Bronchial epithelial cell (primary cell): ENCODE results near the gene LDLRAD3. TPM values are rescaled to one million over a fixed set of nuclear protein-coding genes. Genes with fewer than 3 reads are reported as not detected.

Experiments used
- DNase-seq: peaks from one replicate; pipeline ENCODE4 v3.0.0-alpha.2; 2010; ENCODE audit warnings: low read depth
- FAIRE-seq: peaks from 2 replicates; lab custom pipeline; 2011; peaks lifted over from hg19 to GRCh38; lab: Jason Lieb, UNC
- H3K27me3 ChIP-seq: 2 replicates; pipeline ENCODE4 v1.5.1; 2011; ENCODE audit warnings: low read length; ENCODE audit not compliant: control insufficient read depth, insufficient read depth
- H3K36me3 ChIP-seq: 2 replicates; pipeline ENCODE4 v1.5.1; 2011; ENCODE audit warnings: low read length; ENCODE audit not compliant: control insufficient read depth, insufficient read depth
- H3K4me3 ChIP-seq: 2 replicates; pipeline ENCODE4 v1.5.1; 2011; ENCODE audit warnings: mild to moderate bottlenecking, low read depth, low read length, control low read depth
- total RNA-seq: library from RNA; depleted of rRNA; stranded (reverse); fragments of >200 nt; gene quantifications from 2 replicates; pipeline ENCODE4 v1.2.1, GENCODE V29; 2014
- TF ChIP-seq, protein P1 (sequence below): IDR thresholded peaks from 2 replicates; pipeline ENCODE4 v1.5.1; 2011; ENCODE audit warnings: mild to moderate bottlenecking, moderate library complexity, low read length, control low read depth, inconsistent platforms; ENCODE audit not compliant: insufficient read depth, severe bottlenecking

The LDLRAD3 gene
- total RNA-seq, 1 donor from 2014 or later, result 4.7 TPM

DNA sequence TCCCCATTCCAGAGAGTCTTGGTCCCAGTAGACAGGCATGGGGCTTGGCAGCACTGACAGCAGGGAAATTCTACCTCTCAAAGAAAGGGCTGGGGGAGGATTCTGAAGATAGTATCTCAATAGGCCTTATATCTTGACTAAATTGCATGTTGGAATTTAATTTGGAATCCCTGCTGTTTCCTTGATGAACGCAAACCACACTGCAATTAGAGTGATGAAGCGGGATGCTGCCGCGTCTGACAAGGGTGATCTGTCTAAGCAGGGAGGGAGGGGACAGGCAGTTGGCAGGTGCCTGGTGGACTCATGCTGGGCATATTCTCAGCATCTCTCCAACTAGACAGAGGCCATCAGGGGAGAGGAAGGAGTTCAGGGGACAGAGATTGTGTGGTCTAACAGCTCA lies 296.9 kb downstream of the LDLRAD3 start:
- Histone ChIP-seq H3K36me3 (no peaks in the 10 kb centered on the region), H3K27me3 (no peaks in the 10 kb centered on the region), H3K4me3 (no peak overlapping the region)
- DNase-seq (no peak), FAIRE-seq (no peak)
- TF ChIP-seq, protein P1, sequence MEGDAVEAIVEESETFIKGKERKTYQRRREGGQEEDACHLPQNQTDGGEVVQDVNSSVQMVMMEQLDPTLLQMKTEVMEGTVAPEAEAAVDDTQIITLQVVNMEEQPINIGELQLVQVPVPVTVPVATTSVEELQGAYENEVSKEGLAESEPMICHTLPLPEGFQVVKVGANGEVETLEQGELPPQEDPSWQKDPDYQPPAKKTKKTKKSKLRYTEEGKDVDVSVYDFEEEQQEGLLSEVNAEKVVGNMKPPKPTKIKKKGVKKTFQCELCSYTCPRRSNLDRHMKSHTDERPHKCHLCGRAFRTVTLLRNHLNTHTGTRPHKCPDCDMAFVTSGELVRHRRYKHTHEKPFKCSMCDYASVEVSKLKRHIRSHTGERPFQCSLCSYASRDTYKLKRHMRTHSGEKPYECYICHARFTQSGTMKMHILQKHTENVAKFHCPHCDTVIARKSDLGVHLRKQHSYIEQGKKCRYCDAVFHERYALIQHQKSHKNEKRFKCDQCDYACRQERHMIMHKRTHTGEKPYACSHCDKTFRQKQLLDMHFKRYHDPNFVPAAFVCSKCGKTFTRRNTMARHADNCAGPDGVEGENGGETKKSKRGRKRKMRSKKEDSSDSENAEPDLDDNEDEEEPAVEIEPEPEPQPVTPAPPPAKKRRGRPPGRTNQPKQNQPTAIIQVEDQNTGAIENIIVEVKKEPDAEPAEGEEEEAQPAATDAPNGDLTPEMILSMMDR, result no peak

GRCh38 chr11:36241497-36241896 lies 297.6 kb downstream of the LDLRAD3 start:
- Histone ChIP-seq H3K27me3 (no peaks in the 10 kb centered on the region), H3K36me3 (no peaks in the 10 kb centered on the region), H3K4me3 (no peak overlapping the region)
- FAIRE-seq, result no peak
- DNase-seq, result no peak
- TF ChIP-seq, protein P1, result no peak

GRCh38 chr11:36243641-36244040 lies 299.8 kb downstream of the LDLRAD3 start:
- Histone ChIP-seq H3K36me3 (no peaks in the 10 kb centered on the region), H3K4me3 (no peak overlapping the region), H3K27me3 (peaks cover 2% of the 10 kb centered on the region)
- DNase-seq (no peak), FAIRE-seq (no peak)
- TF ChIP-seq, protein P1, result no peak

GRCh38 chr11:36247493-36247892 lies 303.6 kb downstream of the LDLRAD3 start:
- DNase-seq (no peak), FAIRE-seq (no peak)

GRCh38 chr11:36248436-36248835 lies 304.6 kb downstream of the LDLRAD3 start:
- TF ChIP-seq, protein P1, result no peak
- no peak for DNase-seq
- Histone ChIP-seq H3K4me3 (no peak overlapping the region), H3K36me3 (no peaks in the 10 kb centered on the region), H3K27me3 (peaks cover 2% of the 10 kb centered on the region)
- no peak for FAIRE-seq

More at GRCh38 chr11:36247493-36247892, 303.6 kb downstream of the LDLRAD3 start:
- Histone ChIP-seq H3K27me3 (peaks cover 2% of the 10 kb centered on the region), H3K4me3 (no peak overlapping the region), H3K36me3 (no peaks in the 10 kb centered on the region)
- TF ChIP-seq, protein P1, result no peak

GRCh38 chr11:36249246-36249645 lies 305.4 kb downstream of the LDLRAD3 start:
- H3K27me3 ChIP-seq, result peaks cover 2% of the 10 kb centered on the region
- FAIRE-seq (no peak), DNase-seq (peak; percentile 97)

More at GRCh38 chr11:36249246-36249645, 305.4 kb downstream of the LDLRAD3 start:
- Histone ChIP-seq H3K36me3 (no peaks in the 10 kb centered on the region), H3K4me3 (no peak overlapping the region)
- TF ChIP-seq, protein P1, result no peak
